ENCODE results near the gene AUNIP.

The AUNIP gene

GRCh38 chr1:25896266-25896665 is 37.0 kb upstream of the AUNIP start:
- TF ChIP-seq, protein P1, sequence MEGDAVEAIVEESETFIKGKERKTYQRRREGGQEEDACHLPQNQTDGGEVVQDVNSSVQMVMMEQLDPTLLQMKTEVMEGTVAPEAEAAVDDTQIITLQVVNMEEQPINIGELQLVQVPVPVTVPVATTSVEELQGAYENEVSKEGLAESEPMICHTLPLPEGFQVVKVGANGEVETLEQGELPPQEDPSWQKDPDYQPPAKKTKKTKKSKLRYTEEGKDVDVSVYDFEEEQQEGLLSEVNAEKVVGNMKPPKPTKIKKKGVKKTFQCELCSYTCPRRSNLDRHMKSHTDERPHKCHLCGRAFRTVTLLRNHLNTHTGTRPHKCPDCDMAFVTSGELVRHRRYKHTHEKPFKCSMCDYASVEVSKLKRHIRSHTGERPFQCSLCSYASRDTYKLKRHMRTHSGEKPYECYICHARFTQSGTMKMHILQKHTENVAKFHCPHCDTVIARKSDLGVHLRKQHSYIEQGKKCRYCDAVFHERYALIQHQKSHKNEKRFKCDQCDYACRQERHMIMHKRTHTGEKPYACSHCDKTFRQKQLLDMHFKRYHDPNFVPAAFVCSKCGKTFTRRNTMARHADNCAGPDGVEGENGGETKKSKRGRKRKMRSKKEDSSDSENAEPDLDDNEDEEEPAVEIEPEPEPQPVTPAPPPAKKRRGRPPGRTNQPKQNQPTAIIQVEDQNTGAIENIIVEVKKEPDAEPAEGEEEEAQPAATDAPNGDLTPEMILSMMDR (IDR thresholded peaks at IDR 0.05) = no peak

DNA sequence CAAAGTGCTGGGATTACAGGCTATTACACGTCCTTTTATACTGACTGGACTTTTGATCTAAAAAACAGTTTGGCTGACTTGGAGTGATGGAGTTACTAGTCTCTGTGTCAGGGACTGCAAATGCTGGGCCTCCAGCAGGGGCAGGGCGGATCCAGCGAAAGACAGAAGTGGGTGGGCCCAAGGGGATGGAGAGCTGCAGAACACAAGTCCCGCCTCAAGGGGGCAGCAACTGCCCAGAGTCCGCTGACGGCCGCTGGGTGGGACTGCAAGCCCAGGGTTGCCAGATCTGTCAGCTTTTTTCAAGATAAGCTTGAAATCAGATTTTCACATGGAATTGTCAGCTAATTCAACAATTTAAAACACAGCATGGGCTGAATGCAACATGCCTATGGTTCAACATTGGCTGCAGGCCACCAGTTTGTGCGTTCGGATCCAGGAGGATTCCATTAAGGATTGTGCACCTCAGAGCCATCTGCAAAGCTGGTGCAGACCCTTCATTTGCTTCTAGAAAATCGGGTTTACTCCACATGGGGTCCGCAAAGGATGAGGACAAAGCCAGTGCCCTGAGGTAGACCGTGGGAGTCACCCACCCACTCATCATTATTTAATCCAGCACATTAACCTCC is 36.2 kb upstream of the AUNIP start:
- TF ChIP-seq, protein P1 (IDR thresholded peaks at IDR 0.05) = peak; percentile 72

DNA sequence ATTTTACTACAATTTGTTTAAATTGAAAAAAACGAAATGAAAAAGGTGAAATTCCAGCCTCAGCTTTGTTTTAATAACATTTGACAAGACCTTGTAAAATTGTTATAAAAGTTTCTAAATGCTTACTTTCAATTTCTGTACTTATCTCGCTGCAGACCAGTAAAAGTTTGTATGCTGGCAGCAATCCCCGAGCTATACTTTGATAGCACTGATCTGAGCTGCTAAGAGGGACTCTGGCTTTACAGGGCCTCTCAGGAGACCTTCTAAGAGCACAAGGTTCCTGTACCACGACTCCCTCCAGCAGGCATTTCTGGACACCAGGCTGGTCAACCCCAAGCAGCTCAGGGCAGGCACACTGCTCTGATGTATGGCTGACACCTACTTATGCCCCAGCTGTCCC is 33.9 kb upstream of the AUNIP start:
- TF ChIP-seq, protein P1 (IDR thresholded peaks at IDR 0.05) = no peak

- TF ChIP-seq, protein P1 (IDR thresholded peaks at IDR 0.05) = no peak
These were observed 32.3 kb upstream of the AUNIP start for GRCh38 chr1:25891606-25892005.

- TF ChIP-seq, protein P1 (IDR thresholded peaks at IDR 0.05) = no peak
These were observed 31.2 kb upstream of the AUNIP start for GRCh38 chr1:25890239-25891034.

DNA sequence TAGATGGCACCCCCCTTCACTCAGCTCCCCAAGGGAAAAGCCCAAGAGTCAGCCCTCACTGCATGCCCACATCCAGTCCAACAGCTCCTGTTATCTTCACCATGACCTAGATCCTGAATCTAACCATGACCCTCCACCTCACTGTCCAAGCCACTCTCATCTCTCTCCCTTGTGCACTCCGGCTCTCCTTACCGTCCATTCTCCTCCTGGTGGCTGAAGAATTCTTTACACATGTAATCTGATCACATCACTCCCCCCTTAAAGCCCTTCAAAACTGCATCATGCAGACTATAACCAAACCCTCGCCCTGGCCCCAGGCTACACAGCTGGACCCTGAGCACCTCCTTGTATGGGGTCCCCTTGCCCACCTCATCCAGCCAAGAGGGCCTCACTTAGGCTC is 30.2 kb upstream of the AUNIP start:
- TF ChIP-seq, protein P1 (IDR thresholded peaks at IDR 0.05) = no peak

- TF ChIP-seq, protein P1 (IDR thresholded peaks at IDR 0.05) = no peak
These were observed 29.2 kb upstream of the AUNIP start for GRCh38 chr1:25888426-25888987.

Measured in LNCAP (cell line).